Measurements from ENCODE around the gene SOCS1.
"Not testable (repeated sequence)": the region's sequence is repeated elsewhere in the genome, so short reads cannot be mapped to it uniquely, and the experiment has no call there.

SOCS1 gene

GRCh38 chr16:11255737-11256660, at the start of gene SOCS1:
Gene SOCS1, minus strand, starts transcription at chr16:11256204. Its CDS starts 726 bp downstream, at chr16:11255478.
- Mint-ChIP-seq H3K4me3 (peak within 1 kb of the TSS; percentile 99), H3K27me3 (ENCODE audit: low read depth) (no peaks in the 10 kb centered on the region), H3K9me3 (no peaks in the 10 kb centered on the region), H3K27ac (peak within 1 kb of the TSS; percentile 86), H3K36me3 (ENCODE audit: low read depth) (peaks cover 43% of the 10 kb centered on the region), H3K4me1 (ENCODE audit: low read depth) (peaks cover 48% of the 10 kb centered on the region)
- DNase-seq (ENCODE audit: low spot score), result peak; percentile 93

- Mint-ChIP-seq H3K27me3 (ENCODE audit: low read depth) (no peaks in the 10 kb centered on the region), H3K9me3 (no peaks in the 10 kb centered on the region), H3K4me3 (no peak overlapping the region), H3K4me1 (ENCODE audit: low read depth) (peaks cover 13% of the 10 kb centered on the region), H3K36me3 (ENCODE audit: low read depth) (no peaks in the 10 kb centered on the region), H3K27ac (no peak overlapping the region)
- no peak for DNase-seq (ENCODE audit: low spot score)
These were observed 47.6 kb upstream of the SOCS1 start for GRCh38 chr16:11303405-11304138.

GRCh38 chr16:11302977-11303376, 47.0 kb upstream of the SOCS1 start:
- Mint-ChIP-seq H3K27me3 (ENCODE audit: low read depth) (no peaks in the 10 kb centered on the region), H3K4me1 (ENCODE audit: low read depth) (peaks cover 16% of the 10 kb centered on the region), H3K9me3 (no peaks in the 10 kb centered on the region), H3K36me3 (ENCODE audit: low read depth) (no peaks in the 10 kb centered on the region), H3K27ac (no peak overlapping the region), H3K4me3 (no peak overlapping the region)
- DNase-seq (ENCODE audit: low spot score), result no peak

GRCh38 chr16:11301645-11302501, 45.9 kb upstream of the SOCS1 start:
- Mint-ChIP-seq H3K27me3 (ENCODE audit: low read depth) (no peaks in the 10 kb centered on the region), H3K4me1 (ENCODE audit: low read depth) (peaks cover 25% of the 10 kb centered on the region), H3K4me3 (no peak overlapping the region), H3K36me3 (ENCODE audit: low read depth) (no peaks in the 10 kb centered on the region), H3K27ac (no peak overlapping the region), H3K9me3 (no peaks in the 10 kb centered on the region)
- no peak for DNase-seq (ENCODE audit: low spot score)

- no peak for DNase-seq (ENCODE audit: low spot score)
- Mint-ChIP-seq H3K27me3 (ENCODE audit: low read depth) (no peaks in the 10 kb centered on the region), H3K27ac (no peak overlapping the region), H3K9me3 (no peaks in the 10 kb centered on the region), H3K4me1 (ENCODE audit: low read depth) (peaks cover 27% of the 10 kb centered on the region), H3K36me3 (ENCODE audit: low read depth) (no peaks in the 10 kb centered on the region), H3K4me3 (no peak overlapping the region)
These were observed 44.5 kb upstream of the SOCS1 start for GRCh38 chr16:11300560-11300892.

GRCh38 chr16:11299865-11300559, 44.0 kb upstream of the SOCS1 start:
- Mint-ChIP-seq H3K9me3 (no peaks in the 10 kb centered on the region), H3K36me3 (ENCODE audit: low read depth) (no peaks in the 10 kb centered on the region), H3K4me3 (no peak overlapping the region), H3K27ac (no peak overlapping the region), H3K27me3 (ENCODE audit: low read depth) (peaks cover under 1% of the 10 kb centered on the region), H3K4me1 (ENCODE audit: low read depth) (peaks cover 28% of the 10 kb centered on the region)
- DNase-seq (ENCODE audit: low spot score), result no peak

GRCh38 chr16:11298950-11299547, 43.0 kb upstream of the SOCS1 start:
- H3K27ac Mint-ChIP-seq; H3K27me3 Mint-ChIP-seq (ENCODE audit: low read depth); H3K4me3 Mint-ChIP-seq; H3K9me3 Mint-ChIP-seq; H3K36me3 Mint-ChIP-seq (ENCODE audit: low read depth); DNase-seq (ENCODE audit: low spot score): not testable (repeated sequence)
- H3K4me1 Mint-ChIP-seq (ENCODE audit: low read depth), result peaks cover 30% of the 10 kb centered on the region

GRCh38 chr16:11298143-11298900, 42.3 kb upstream of the SOCS1 start:
- Mint-ChIP-seq H3K4me1 (ENCODE audit: low read depth) (peaks cover 35% of the 10 kb centered on the region), H3K27me3 (ENCODE audit: low read depth) (peaks cover 3% of the 10 kb centered on the region), H3K4me3 (peak overlapping the region; percentile 71), H3K36me3 (ENCODE audit: low read depth) (no peaks in the 10 kb centered on the region), H3K9me3 (no peaks in the 10 kb centered on the region), H3K27ac (no peak overlapping the region)
- no peak for DNase-seq (ENCODE audit: low spot score)

- H3K4me3 Mint-ChIP-seq, result peak overlapping the region; percentile 71
- no peaks in the 10 kb centered on the region for H3K36me3 Mint-ChIP-seq (ENCODE audit: low read depth)
- peaks cover 3% of the 10 kb centered on the region for H3K27me3 Mint-ChIP-seq (ENCODE audit: low read depth)
- no peaks in the 10 kb centered on the region for H3K9me3 Mint-ChIP-seq
- H3K4me1 Mint-ChIP-seq (ENCODE audit: low read depth), result peaks cover 35% of the 10 kb centered on the region
- DNase-seq (ENCODE audit: low spot score), result peak; percentile 67
- H3K27ac Mint-ChIP-seq, result peak overlapping the region; percentile 69
These were observed 41.6 kb upstream of the SOCS1 start for GRCh38 chr16:11297492-11298142.

- peaks cover 3% of the 10 kb centered on the region for H3K27me3 Mint-ChIP-seq (ENCODE audit: low read depth)
- H3K36me3 Mint-ChIP-seq (ENCODE audit: low read depth), result no peaks in the 10 kb centered on the region
- no peak for DNase-seq (ENCODE audit: low spot score)
- H3K27ac Mint-ChIP-seq, result peak overlapping the region; percentile 69
- peaks cover 35% of the 10 kb centered on the region for H3K4me1 Mint-ChIP-seq (ENCODE audit: low read depth)
- peak overlapping the region; percentile 71 for H3K4me3 Mint-ChIP-seq
- no peaks in the 10 kb centered on the region for H3K9me3 Mint-ChIP-seq
These were observed 40.9 kb upstream of the SOCS1 start for GRCh38 chr16:11296706-11297491.

GRCh38 chr16:11296351-11296705, 40.3 kb upstream of the SOCS1 start:
- Mint-ChIP-seq H3K4me3 (no peak overlapping the region), H3K27me3 (ENCODE audit: low read depth) (peaks cover 3% of the 10 kb centered on the region), H3K36me3 (ENCODE audit: low read depth) (no peaks in the 10 kb centered on the region), H3K4me1 (ENCODE audit: low read depth) (peaks cover 35% of the 10 kb centered on the region), H3K27ac (no peak overlapping the region), H3K9me3 (no peaks in the 10 kb centered on the region)
- DNase-seq (ENCODE audit: low spot score), result no peak

GRCh38 chr16:11295672-11296071, 39.7 kb upstream of the SOCS1 start:
- no peaks in the 10 kb centered on the region for H3K36me3 Mint-ChIP-seq (ENCODE audit: low read depth)
- no peak overlapping the region for H3K4me3 Mint-ChIP-seq
- peaks cover 35% of the 10 kb centered on the region for H3K4me1 Mint-ChIP-seq (ENCODE audit: low read depth)
- H3K27me3 Mint-ChIP-seq (ENCODE audit: low read depth), result peaks cover 3% of the 10 kb centered on the region
- H3K27ac Mint-ChIP-seq, result no peak overlapping the region
- H3K9me3 Mint-ChIP-seq, result no peaks in the 10 kb centered on the region
- DNase-seq (ENCODE audit: low spot score), result no peak
